Stimulated activated CD8-positive, alpha-beta memory T cell treated with anti-CD3 and anti-CD28 coated beads, Interleukin-2, amount 100 ng/mL, for 48 hours (primary cell): ENCODE results near the gene OR2AK2.

ENCODE experiments used
- DNase-seq, 2 donors: peaks; one replicate each; pipeline ENCODE4 v3.0.0-alpha.2; 2020; ENCODE audit warnings: low read depth in 2 of 2

Gene OR2AK2, protein sequence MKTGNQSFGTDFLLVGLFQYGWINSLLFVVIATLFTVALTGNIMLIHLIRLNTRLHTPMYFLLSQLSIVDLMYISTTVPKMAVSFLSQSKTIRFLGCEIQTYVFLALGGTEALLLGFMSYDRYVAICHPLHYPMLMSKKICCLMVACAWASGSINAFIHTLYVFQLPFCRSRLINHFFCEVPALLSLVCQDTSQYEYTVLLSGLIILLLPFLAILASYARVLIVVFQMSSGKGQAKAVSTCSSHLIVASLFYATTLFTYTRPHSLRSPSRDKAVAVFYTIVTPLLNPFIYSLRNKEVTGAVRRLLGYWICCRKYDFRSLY

DNA sequence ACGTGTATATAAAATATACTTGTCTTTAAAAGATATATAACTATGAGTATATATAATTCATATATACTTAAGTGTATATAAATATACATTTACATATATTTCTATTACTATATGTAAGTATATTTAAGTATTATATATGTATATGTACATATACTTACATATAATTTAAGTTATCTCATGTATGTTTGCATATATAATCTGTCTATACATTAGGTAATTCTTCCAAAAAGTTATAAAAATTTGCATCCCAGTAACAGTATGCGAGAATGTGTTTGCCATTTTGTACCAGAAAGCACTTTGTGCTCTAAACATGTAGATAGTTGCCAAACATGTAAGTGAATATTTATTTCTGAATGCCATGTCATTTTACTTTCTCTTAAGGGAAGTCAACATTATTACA lies at the start of gene OR2AK2:
Gene OR2AK2 (plus strand): TSS at position 301 of the 400 bp plus-strand sequence. CDS start 144 bp downstream, outside the sequence.
- no peak for DNase-seq

- DNase-seq, result no peak
Measured at GRCh38 chr1:247919952-247920351, 45.1 kb upstream of the OR2AK2 start, which contains the start of gene OR2T8. OR2T8 (plus strand) TSS chr1:247920252; CDS start chr1:247921018, 766 bp downstream.

DNA sequence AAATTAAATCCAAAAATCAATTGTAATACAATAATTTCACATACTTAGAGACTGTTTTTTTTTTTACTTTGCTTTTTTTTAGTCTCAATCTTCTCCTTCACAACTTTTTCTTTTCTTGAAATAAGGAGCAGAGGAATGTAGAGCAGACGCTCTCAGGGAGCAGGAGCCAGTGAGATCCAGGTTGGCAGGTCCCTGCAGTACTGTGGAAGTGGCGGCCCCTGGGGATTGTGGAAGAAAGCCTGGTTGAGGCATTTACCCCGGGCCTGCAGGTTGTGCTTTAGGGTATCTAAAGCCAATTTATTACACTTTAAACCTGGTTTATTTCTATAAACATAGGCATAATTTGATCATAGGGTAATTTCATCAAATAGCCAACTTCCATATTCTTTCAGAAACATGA lies 41.1 kb upstream of the OR2AK2 start:
- DNase-seq, result no peak

DNA sequence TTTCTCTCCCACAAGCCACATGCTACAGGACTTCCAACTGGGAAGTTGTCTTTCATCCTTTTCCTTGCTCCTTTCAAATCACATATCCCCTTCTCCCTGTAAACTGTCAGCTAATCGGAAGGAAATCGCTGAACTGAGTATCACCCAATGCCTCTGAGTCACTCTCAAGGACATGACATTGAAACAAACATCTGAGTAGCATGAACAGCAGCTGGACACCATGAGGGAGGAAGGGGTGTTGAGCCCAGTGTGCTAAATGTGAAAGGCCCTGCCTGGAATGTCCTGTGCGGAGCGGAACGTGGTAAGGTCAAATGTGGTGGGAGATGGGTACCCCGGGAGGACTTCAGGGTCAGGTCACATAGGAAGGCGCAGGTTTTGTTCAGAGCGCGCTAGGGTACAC lies 40.2 kb upstream of the OR2AK2 start, which contains the start of gene OR2AJ1:
Gene OR2AJ1 (plus strand): TSS at position 22 of the 400 bp plus-strand sequence. CDS start 8,880 bp downstream, outside the sequence.
- DNase-seq, result no peak

GRCh38 chr1:247933989-247934388 lies 31.0 kb upstream of the OR2AK2 start:
- no peak for DNase-seq

DNA sequence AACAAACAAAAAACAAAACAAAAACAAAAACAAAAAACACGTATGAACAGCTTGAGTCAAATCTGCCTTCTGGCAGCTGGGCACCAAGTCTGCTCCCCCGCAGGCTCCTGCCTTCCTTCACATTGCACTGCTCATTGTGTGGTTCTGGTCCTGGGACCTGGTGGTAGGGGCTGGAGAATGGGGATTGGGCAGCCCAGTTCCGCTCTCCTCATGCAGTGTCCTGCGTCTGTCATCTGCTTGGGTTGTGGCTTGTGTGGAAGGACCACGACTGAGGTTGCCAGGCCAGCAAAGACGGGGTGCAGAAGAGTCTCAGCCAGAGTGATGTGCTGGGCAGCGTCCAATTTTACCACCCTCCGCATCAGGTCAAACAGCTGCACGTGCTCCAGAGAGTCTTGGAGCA lies 29.3 kb upstream of the OR2AK2 start:
- DNase-seq, result no peak

- DNase-seq, result no peak
Measured at GRCh38 chr1:247936415-247936814, 28.6 kb upstream of the OR2AK2 start.

DNA sequence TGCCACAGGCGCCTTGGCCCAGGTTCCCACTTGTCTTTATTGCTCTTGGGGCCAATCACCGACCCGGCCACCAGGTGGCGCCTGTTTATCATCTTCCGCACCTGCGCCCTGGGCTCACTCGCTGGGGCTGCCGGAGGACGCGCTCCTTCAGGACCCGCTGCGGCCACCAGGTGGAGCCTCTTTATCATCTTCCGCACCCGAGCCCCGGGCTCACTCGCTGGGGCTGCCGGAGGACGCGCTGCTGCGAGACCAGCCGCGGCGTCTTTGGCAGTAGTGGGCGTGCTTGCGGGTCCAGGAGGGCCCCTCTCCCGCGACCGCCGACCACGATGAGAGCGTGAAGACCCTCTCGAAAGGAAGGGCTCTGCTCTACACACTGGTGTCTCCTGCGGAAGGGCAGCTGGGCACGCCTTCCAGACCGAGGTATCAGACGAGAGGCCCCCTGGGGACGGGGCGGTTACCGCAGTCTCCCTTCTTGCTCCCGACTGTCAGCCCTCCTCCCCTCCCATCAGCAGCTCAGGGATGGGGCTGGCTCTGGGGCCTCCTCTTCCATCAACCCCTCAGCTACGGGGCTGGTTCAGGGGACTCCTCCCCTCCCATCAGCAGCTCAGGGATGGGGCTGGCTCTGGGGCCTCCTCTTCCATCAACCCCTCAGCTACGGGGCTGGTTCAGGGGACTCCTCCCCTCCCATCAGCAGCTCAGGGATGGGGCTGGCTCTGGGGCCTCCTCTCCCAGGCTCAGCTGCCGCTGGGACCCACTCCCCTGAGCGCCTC lies 27.9 kb upstream of the OR2AK2 start:
- peak; percentile 91 to 94 for DNase-seq

DNA sequence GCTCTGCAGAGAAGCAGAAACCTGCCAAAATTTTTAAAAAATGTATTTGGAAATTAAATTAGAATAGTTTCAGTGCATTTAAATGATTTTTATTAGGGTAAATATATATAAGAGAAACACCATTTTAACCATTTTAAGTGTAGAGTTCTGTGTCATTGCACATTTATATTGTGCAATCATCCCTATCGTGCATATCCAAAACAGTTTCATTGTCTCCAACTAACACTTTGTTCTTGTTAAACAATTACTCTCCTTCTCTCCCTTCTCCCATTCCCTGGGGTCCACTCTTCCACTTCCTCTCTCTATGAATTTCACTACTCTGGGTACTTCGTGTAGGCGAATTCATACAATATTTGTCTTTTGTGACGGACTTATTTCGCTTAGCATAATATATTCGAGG lies 22.4 kb upstream of the OR2AK2 start:
- DNase-seq, result no peak

DNA sequence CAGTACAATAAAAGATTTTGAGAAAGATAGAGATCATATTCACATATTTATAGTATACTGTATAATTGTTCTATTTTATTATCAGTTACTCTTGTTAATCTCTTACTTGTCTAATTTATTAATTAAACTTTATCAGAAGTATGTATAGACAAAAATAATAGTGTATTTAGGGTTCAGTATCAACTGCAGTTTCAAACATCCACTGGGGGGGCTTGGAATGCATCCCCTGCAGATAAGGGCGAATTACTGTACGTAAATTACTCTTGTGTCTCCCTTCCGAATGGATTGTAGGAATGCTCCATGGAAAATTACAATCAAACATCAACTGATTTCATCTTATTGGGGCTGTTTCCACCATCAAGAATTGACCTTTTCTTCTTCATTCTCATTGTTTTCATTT lies 16.5 kb upstream of the OR2AK2 start, which contains the start of gene OR2L8:
Gene OR2L8 (plus strand): TSS at position 301 of the 400 bp plus-strand sequence. CDS start 0 bp downstream, at position 301.
- no peak for DNase-seq

DNA sequence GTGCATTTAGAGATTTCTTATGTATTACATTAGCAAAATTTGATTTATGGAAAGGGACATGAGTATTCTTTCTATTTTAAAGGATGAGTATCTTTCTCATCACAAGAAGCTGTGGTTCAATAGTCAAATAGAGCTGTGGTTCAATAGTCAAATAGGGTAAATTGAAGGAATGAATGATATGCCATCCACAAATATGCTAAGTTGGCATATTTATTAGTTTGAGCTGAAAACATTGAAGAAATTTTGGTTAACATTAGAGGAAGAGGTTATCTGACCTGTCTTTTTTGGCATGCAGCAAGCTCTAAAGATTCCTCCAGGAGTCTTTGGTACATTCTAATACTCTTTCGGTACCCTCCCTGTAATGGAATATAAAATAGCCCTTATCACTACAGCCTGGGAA lies 11.6 kb upstream of the OR2AK2 start:
- no peak for DNase-seq

DNA sequence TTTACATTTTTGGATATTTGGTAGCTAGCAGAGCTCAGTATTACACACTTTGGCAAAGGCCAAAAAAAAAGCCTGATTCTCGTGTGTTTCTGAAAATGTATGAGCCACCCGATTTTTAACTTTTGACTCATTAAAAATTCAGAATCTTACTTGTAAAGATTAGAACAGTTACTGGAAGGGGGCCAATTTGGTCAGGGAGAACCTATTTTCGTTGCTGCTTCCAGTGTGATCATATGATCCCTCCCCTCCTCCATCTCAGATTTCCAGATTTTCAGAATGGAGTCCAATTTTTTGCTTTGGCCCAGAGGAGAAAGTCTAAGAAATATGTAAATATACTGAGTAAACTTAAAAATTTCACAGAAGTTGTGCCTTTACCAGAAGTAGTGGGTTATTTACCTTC lies 3.2 kb upstream of the OR2AK2 start:
- no peak for DNase-seq

DNA sequence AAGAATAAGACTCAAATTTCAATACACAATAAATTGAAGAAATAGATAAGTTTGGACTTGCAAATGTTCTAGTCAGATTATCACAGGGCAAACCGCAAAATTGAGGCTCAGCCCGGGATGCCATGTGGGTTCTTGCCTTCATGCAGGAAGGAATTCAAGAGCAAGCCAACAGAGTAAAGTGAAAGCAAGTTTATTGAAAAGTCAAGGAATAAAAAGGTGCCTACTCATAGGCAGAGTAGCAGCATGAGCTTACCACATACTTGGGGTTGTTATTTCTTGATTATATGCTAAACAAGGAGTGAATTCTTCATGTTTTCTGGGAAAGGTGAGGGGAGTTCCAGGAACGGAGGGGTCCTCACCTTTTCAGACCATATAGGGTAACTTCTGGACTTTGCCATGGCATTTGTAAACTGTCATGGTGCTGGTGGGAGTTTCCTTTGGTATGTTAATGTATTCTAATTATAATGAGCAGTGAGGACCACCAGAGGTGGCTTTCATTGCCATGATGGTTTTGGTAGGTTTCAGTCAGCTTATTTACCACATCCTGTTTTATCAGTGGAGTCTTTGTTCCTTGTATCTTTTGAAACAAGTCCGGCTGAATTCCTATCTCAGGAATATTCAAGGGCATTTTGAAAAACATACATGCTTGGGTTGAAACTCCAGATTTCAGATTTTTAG lies 2.0 kb upstream of the OR2AK2 start:
- DNase-seq, result no peak

DNA sequence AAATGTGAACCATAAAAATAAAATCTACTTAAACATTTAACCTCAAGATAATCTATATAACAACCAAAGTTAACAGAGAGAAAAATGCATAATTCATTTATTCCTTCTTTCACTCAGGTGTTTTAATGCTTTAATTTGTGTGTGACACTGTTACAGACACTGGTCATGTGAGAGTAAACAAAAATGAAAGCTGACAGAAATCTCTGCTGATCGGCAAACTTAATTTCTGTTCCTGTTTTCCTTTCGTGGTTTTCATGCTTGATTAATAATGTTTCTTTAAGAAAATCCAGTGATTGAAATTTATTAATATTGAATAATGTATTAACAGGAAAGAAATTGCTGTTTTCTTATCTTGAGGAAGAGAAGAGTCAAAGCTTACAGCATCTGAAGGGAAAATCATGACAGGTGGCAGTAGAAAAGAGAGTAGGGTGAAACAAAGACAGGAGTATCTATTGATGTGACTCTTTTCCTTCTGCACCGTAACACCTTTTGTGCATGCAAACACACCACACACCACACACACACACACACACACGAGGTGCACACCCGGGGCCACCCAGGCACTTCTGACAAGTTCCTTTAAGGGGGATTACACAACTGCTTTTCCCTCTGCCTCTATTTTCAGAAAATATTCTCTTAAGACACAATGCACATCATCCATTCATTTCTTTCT lies 1.6 kb downstream of the OR2AK2 start:
- no peak for DNase-seq

- no peak for DNase-seq
Measured at GRCh38 chr1:247992986-247993385, 28.0 kb downstream of the OR2AK2 start.

- no peak for DNase-seq
Measured at GRCh38 chr1:247998811-247999210, 33.8 kb downstream of the OR2AK2 start.

GRCh38 chr1:248000169-248000568 lies 35.1 kb downstream of the OR2AK2 start:
- no peak for DNase-seq

- DNase-seq, result no peak
Measured at GRCh38 chr1:248007778-248008177, 42.7 kb downstream of the OR2AK2 start.

GRCh38 chr1:248009681-248010080 lies 44.6 kb downstream of the OR2AK2 start:
- DNase-seq, result no peak

GRCh38 chr1:248013229-248013710 lies 48.2 kb downstream of the OR2AK2 start, which contains the start of gene OR2L5:
OR2L5 (plus strand) TSS chr1:248013660; CDS start chr1:248021948, 8,288 bp downstream.
- no peak for DNase-seq

DNA sequence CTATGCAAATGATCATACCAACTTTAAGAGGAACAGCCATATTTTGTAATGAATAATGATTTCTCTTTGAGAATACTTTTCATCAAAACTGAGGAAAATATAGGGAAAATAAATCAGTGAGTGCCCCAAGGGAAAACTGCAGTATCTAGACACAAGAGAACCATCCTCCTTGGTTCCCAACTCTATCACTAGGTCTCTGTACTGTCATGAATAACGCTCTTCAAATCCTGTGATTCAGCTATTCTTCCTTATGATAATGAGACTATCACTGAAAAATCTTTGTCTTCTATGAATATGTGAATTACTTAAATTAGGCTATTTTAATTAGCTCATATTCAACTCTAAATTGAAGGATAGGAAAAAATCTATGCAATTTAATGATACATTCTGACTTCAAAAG lies 50.8 kb downstream of the OR2AK2 start:
- no peak for DNase-seq
